GOT3 (cell line): Measurements from ENCODE around the gene C19orf47.

Source experiments
- DNase-seq: peaks from one replicate; lab custom pipeline; 2025; ENCODE audit warnings: mixed read lengths; lab: John Stamatoyannopoulos, UW

C19orf47 gene

GRCh38 chr19:40348125-40348913 lies at the start of gene C19orf47, which contains the start of gene PLD3:
Gene C19orf47 (minus strand): TSS chr19:40348397. CDS start chr19:40341857, 6,540 bp downstream.
Gene PLD3 (plus strand): TSS chr19:40348695. CDS start chr19:40366484, 17,789 bp downstream.
- peak; percentile 95 for DNase-seq

GRCh38 chr19:40397568-40397906 lies 49.3 kb upstream of the C19orf47 start:
- DNase-seq = no peak

GRCh38 chr19:40396886-40397567 lies 48.8 kb upstream of the C19orf47 start:
- no peak for DNase-seq

GRCh38 chr19:40395956-40396355 lies 47.8 kb upstream of the C19orf47 start:
- no peak for DNase-seq

GRCh38 chr19:40394816-40395210 lies 46.6 kb upstream of the C19orf47 start:
- no peak for DNase-seq

GRCh38 chr19:40393894-40394815 lies 46.0 kb upstream of the C19orf47 start:
- DNase-seq = no peak

- no peak for DNase-seq
Observed at GRCh38 chr19:40392894-40393517, 44.8 kb upstream of the C19orf47 start.

- no peak for DNase-seq
Observed at GRCh38 chr19:40392123-40392522, 43.9 kb upstream of the C19orf47 start.

GRCh38 chr19:40390084-40390742 lies 42.0 kb upstream of the C19orf47 start, which contains the start of gene HIPK4:
Gene HIPK4 (minus strand): TSS chr19:40390181. CDS start chr19:40389902, 279 bp downstream.
- no peak for DNase-seq

- DNase-seq = no peak
Observed at GRCh38 chr19:40389404-40390083, 41.3 kb upstream of the C19orf47 start.

- no peak for DNase-seq
Observed at GRCh38 chr19:40388481-40388880, 40.3 kb upstream of the C19orf47 start.

- DNase-seq = no peak
Observed at GRCh38 chr19:40387155-40387554, 39.0 kb upstream of the C19orf47 start.

- no peak for DNase-seq
Observed at GRCh38 chr19:40383668-40384248, 35.6 kb upstream of the C19orf47 start.

- no peak for DNase-seq
Observed at GRCh38 chr19:40381321-40381720, 33.1 kb upstream of the C19orf47 start.

GRCh38 chr19:40380199-40381037 lies 32.2 kb upstream of the C19orf47 start:
- no peak for DNase-seq

GRCh38 chr19:40379446-40380198 lies 31.4 kb upstream of the C19orf47 start:
- DNase-seq = no peak

GRCh38 chr19:40378509-40378908 lies 30.3 kb upstream of the C19orf47 start:
- DNase-seq = no peak

- no peak for DNase-seq
Observed at GRCh38 chr19:40377876-40378385, 29.7 kb upstream of the C19orf47 start.
